ENCODE results near the gene SLC44A3.
A peak's percentile ranks its signal among the peaks of the same experiment; 100 is the strongest.

Gene SLC44A3

GRCh38 chr1:94819238-94819944, 766 bp upstream of the SLC44A3 start:
- H3F3A ChIP-seq (ENCODE audit: low read depth): no peaks in the 10 kb centered on the region
- no peaks in the 10 kb centered on the region for H3K36me3 ChIP-seq (ENCODE audit: insufficient read depth, low read length)
- peaks cover 4% of the 10 kb centered on the region; the same call in 1 of the 2 replicates for H3K9me3 ChIP-seq (ENCODE audit: insufficient read depth, low read depth, low read length)
- peak overlapping the region; percentile 94 for H2AFZ ChIP-seq (ENCODE audit: low read length)
- H3K9me2 ChIP-seq (replicated peaks; ENCODE audit: low read depth, low read length): no peaks in the 10 kb centered on the region
- H3K4me3 ChIP-seq (ENCODE audit: low read length, poor library complexity, severe bottlenecking): peak overlapping the region; percentile 85
- TF ChIP-seq, protein P1, sequence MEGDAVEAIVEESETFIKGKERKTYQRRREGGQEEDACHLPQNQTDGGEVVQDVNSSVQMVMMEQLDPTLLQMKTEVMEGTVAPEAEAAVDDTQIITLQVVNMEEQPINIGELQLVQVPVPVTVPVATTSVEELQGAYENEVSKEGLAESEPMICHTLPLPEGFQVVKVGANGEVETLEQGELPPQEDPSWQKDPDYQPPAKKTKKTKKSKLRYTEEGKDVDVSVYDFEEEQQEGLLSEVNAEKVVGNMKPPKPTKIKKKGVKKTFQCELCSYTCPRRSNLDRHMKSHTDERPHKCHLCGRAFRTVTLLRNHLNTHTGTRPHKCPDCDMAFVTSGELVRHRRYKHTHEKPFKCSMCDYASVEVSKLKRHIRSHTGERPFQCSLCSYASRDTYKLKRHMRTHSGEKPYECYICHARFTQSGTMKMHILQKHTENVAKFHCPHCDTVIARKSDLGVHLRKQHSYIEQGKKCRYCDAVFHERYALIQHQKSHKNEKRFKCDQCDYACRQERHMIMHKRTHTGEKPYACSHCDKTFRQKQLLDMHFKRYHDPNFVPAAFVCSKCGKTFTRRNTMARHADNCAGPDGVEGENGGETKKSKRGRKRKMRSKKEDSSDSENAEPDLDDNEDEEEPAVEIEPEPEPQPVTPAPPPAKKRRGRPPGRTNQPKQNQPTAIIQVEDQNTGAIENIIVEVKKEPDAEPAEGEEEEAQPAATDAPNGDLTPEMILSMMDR (conservative IDR thresholded peaks at IDR 0.05; ENCODE audit: low read length): no peak
- no peak for TF ChIP-seq EZH2phosphoT487 (IDR thresholded peaks at IDR 0.05; ENCODE audit: borderline replicate concordance)
- H3K79me2 ChIP-seq (ENCODE audit: insufficient read depth, low read length): peaks cover 12% of the 10 kb centered on the region
- H3K9ac ChIP-seq (ENCODE audit: low read depth, low read length, poor library complexity, severe bottlenecking): peak overlapping the region; percentile 70
- no peaks in the 10 kb centered on the region for H4K20me1 ChIP-seq (ENCODE audit: insufficient read depth, low read length, poor library complexity, severe bottlenecking)
- peak overlapping the region; percentile 97 for H3K4me2 ChIP-seq (ENCODE audit: low read depth, low read length, poor library complexity, severe bottlenecking)
- no peaks in the 10 kb centered on the region for H3K27me3 ChIP-seq (ENCODE audit: insufficient read depth, low read length, poor library complexity, severe bottlenecking)
- peaks cover 35% of the 10 kb centered on the region for H3K4me1 ChIP-seq (ENCODE audit: insufficient read depth, low read length, poor library complexity, severe bottlenecking)

DNA sequence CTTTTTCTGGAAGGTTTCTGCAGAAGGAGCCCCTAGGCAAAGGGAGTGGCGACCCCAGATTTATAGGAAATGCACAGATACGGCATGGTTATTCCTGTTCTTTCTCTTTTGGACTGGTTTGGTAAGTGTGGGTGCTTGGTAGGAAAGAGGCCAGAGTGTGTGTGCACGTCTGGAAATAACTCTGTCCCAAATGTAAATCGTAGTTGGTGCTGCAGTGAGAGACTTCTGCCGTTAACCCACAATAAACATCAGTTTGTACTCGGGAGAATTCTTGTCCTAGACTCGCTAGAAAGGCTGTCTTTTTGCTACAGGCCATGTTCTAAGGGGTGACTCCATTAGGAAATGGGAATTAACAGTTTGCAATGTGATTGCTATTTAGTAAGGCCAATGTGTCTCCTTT, 779 bp downstream of the SLC44A3 start:
- Histone ChIP-seq H3K27me3 (ENCODE audit: insufficient read depth, low read length, poor library complexity, severe bottlenecking) (no peaks in the 10 kb centered on the region), H3K9ac (ENCODE audit: low read depth, low read length, poor library complexity, severe bottlenecking) (peak overlapping the region; percentile 70), H3K4me1 (ENCODE audit: insufficient read depth, low read length, poor library complexity, severe bottlenecking) (peaks cover 35% of the 10 kb centered on the region), H2AFZ (ENCODE audit: low read length) (no peak overlapping the region), H3K4me2 (ENCODE audit: low read depth, low read length, poor library complexity, severe bottlenecking) (peak overlapping the region; percentile 63), H4K20me1 (ENCODE audit: insufficient read depth, low read length, poor library complexity, severe bottlenecking) (no peaks in the 10 kb centered on the region), H3K79me2 (ENCODE audit: insufficient read depth, low read length) (peaks cover 12% of the 10 kb centered on the region), H3F3A (ENCODE audit: low read depth) (no peaks in the 10 kb centered on the region), H3K9me3 (ENCODE audit: insufficient read depth, low read depth, low read length) (peaks cover under 1% of the 10 kb centered on the region; the same call in 1 of the 2 replicates), H3K4me3 (ENCODE audit: low read length, poor library complexity, severe bottlenecking) (peak overlapping the region; percentile 85), H3K9me2 (replicated peaks; ENCODE audit: low read depth, low read length) (no peaks in the 10 kb centered on the region), H3K36me3 (ENCODE audit: insufficient read depth, low read length) (no peaks in the 10 kb centered on the region)
- no peak for TF ChIP-seq EZH2phosphoT487 (IDR thresholded peaks at IDR 0.05; ENCODE audit: borderline replicate concordance)
- TF ChIP-seq, protein P1 (conservative IDR thresholded peaks at IDR 0.05; ENCODE audit: low read length): no peak

GRCh38 chr1:94821636-94822305, 1.6 kb downstream of the SLC44A3 start:
- Histone ChIP-seq H3K4me3 (ENCODE audit: low read length, poor library complexity, severe bottlenecking) (peak overlapping the region; percentile 85), H3K79me2 (ENCODE audit: insufficient read depth, low read length) (peaks cover 12% of the 10 kb centered on the region), H3K4me1 (ENCODE audit: insufficient read depth, low read length, poor library complexity, severe bottlenecking) (peaks cover 35% of the 10 kb centered on the region), H3K9me2 (replicated peaks; ENCODE audit: low read depth, low read length) (no peaks in the 10 kb centered on the region), H4K20me1 (ENCODE audit: insufficient read depth, low read length, poor library complexity, severe bottlenecking) (no peaks in the 10 kb centered on the region), H3K36me3 (ENCODE audit: insufficient read depth, low read length) (no peaks in the 10 kb centered on the region), H3K4me2 (ENCODE audit: low read depth, low read length, poor library complexity, severe bottlenecking) (peak overlapping the region; percentile 63), H3K27me3 (ENCODE audit: insufficient read depth, low read length, poor library complexity, severe bottlenecking) (no peaks in the 10 kb centered on the region), H3F3A (ENCODE audit: low read depth) (no peaks in the 10 kb centered on the region), H2AFZ (ENCODE audit: low read length) (no peak overlapping the region), H3K9me3 (ENCODE audit: insufficient read depth, low read depth, low read length) (no peaks in the 10 kb centered on the region), H3K9ac (ENCODE audit: low read depth, low read length, poor library complexity, severe bottlenecking) (peak overlapping the region; percentile 70)
- TF ChIP-seq EZH2phosphoT487 (IDR thresholded peaks at IDR 0.05; ENCODE audit: borderline replicate concordance): no peak
- TF ChIP-seq, protein P1 (conservative IDR thresholded peaks at IDR 0.05; ENCODE audit: low read length): no peak

Measured in Loucy (cell line).